Measurements from ENCODE around the gene TOMM6.
"Not testable (repeated sequence)": the region's sequence is repeated elsewhere in the genome, so short reads cannot be mapped to it uniquely, and the experiment has no call there.

The TOMM6 gene

DNA sequence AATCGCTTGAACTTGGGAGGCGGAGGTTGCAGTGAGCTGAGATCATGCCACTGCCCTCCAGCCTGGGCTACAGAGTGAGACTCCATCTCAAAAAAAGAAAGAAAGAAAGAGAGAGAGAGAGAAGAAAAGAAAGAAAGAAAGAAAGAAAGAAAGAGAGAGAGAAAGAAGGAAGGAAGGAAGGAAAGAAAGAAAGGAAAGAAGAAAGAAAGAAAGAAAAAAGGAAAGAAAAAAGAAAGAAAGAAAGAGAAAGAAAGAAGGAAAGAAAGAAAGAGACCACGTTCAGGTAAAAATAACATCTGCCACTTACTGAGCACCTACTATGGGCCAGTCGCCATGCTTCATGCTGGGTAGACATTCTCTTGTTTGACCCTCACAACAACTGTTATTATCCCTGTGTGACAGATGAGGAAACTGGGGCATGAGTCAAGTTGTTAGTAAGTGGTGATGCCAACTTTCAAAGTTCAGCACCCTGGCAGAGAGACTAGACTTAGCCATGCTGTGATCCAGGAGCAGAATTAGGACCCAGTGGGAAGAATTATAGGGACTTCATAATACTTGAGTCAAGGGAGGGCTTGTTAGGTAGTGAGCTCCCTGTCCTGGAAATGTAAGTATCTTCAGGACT is 21.3 kb upstream of the TOMM6 start:
- not testable (repeated sequence) for H3K4me3 ChIP-seq (ENCODE audit: low read depth, low read length); H3K9me3 ChIP-seq (ENCODE audit: control insufficient read depth, insufficient read depth, low read length); H3K36me3 ChIP-seq (ENCODE audit: control insufficient read depth, insufficient read depth, low read length); H3K27me3 ChIP-seq (ENCODE audit: control insufficient read depth, insufficient read depth, low read length); H3K9ac ChIP-seq (ENCODE audit: low read depth, low read length); H3K27ac ChIP-seq (ENCODE audit: low read depth, low read length); H3K4me1 ChIP-seq (ENCODE audit: control insufficient read depth, insufficient read depth, low read length)

DNA sequence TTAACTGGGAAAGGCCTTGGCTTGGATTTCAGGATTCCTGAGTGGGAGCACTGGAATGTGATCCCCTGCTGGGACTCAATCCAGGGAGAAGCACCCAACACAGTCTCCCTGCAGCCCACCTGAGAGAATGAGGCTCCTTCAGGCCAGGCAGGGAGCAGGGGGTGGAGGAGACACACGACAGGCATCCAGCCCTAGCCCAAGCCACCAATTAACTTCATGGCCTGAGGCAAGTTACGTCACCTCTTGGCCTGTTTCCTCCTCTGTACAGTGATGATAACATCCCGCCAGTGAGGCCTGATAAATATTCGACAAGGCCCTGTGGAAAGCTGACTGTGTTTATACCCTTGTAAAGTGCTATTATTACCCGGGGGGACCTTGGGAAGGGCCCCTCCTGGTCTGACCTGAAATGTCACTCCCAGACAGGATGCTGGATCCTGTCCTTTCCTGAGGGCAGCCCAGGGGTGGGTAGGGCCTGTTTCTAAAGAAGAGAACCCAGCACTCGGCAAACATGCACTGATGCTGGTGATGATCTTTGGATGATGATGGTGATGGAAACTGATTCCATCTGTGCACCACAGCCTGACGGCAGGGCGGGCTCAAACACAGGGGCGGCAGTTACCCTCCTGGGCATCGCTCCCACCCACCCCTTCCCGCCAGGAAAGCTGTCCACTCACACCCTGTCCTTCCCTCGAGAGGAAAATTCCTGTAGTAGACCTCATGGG is 20.2 kb upstream of the TOMM6 start:
- H3K27ac ChIP-seq (ENCODE audit: low read depth, low read length), result no peak overlapping the region
- H3K36me3 ChIP-seq (ENCODE audit: control insufficient read depth, insufficient read depth, low read length), result peaks cover 10% of the 10 kb centered on the region; the same call in 1 of the 2 replicates
- no peaks in the 10 kb centered on the region for H3K4me1 ChIP-seq (ENCODE audit: control insufficient read depth, insufficient read depth, low read length)
- no peak overlapping the region for H3K9ac ChIP-seq (ENCODE audit: low read depth, low read length)
- H3K9me3 ChIP-seq (ENCODE audit: control insufficient read depth, insufficient read depth, low read length), result no peaks in the 10 kb centered on the region
- no peaks in the 10 kb centered on the region for H3K27me3 ChIP-seq (ENCODE audit: control insufficient read depth, insufficient read depth, low read length)
- no peak overlapping the region for H3K4me3 ChIP-seq (ENCODE audit: low read depth, low read length)

DNA sequence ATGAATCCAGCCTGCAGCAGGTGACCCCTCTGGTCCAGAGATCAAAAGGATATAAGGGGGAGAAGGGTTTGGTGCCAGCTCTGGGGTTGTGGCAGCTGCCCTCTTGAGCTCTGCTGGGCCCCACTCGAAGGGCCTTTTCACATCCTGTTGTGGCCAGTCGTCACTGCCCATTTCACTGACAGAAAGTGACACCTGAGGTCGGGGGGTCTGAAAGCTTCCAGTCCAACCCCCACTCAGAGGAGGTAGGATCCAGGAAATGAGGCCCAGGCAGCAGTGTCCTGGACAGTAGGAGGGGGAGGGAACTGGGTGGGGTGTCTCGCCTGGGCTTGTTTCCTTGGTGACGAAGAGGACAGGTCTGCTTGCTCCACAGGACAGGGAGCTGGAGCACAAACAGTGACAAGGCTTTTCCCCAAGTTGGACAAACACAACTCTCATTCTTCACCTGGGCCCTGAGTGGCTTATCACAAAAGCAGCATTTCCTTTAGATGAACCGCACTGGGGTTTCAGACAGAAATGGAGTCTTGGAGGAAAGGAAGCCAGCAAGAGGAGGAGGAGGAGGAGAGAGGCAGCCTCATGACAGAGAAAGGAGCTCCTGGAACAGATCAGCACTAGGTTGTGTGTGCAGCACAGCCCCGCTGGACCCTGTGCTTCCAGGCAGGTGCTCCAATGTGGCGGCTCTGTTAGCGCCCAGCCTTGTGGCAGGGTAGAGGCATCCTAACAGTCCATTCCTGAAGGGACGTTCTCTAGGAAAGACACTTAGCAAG is 18.8 kb upstream of the TOMM6 start:
- peaks cover 16% of the 10 kb centered on the region; the same call in 1 of the 2 replicates for H3K36me3 ChIP-seq (ENCODE audit: control insufficient read depth, insufficient read depth, low read length)
- no peak overlapping the region for H3K9ac ChIP-seq (ENCODE audit: low read depth, low read length)
- H3K9me3 ChIP-seq (ENCODE audit: control insufficient read depth, insufficient read depth, low read length), result no peaks in the 10 kb centered on the region
- H3K4me1 ChIP-seq (ENCODE audit: control insufficient read depth, insufficient read depth, low read length), result no peaks in the 10 kb centered on the region
- H3K27me3 ChIP-seq (ENCODE audit: control insufficient read depth, insufficient read depth, low read length), result no peaks in the 10 kb centered on the region
- H3K4me3 ChIP-seq (ENCODE audit: low read depth, low read length), result no peak overlapping the region
- peak overlapping the region; percentile 40 for H3K27ac ChIP-seq (ENCODE audit: low read depth, low read length)

DNA sequence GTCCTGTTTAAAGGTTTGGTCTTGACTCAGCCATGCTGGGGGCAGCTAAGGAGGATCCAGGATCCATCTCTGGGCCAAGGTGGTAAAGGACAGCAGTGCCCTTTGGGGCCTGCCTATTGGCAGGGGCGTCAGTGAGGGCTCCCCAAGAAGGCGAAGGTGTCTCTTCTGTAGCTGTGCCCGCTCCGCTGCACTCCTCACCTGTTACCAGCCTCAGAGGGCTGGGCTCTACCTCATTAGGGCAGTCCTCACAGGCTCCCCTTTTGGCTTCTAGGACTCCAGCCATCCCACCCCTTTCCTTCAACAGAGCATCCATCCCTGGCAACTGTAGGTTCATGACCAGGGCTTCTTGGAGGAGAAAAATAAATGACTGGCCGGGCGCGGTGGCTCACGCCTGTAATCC is 18.1 kb upstream of the TOMM6 start:
- H3K36me3 ChIP-seq (ENCODE audit: control insufficient read depth, insufficient read depth, low read length), result peaks cover 19% of the 10 kb centered on the region
- H3K9ac ChIP-seq (ENCODE audit: low read depth, low read length), result no peak overlapping the region
- peak overlapping the region; percentile 40 for H3K27ac ChIP-seq (ENCODE audit: low read depth, low read length)
- H3K27me3 ChIP-seq (ENCODE audit: control insufficient read depth, insufficient read depth, low read length), result no peaks in the 10 kb centered on the region
- no peaks in the 10 kb centered on the region for H3K9me3 ChIP-seq (ENCODE audit: control insufficient read depth, insufficient read depth, low read length)
- no peaks in the 10 kb centered on the region for H3K4me1 ChIP-seq (ENCODE audit: control insufficient read depth, insufficient read depth, low read length)
- H3K4me3 ChIP-seq (ENCODE audit: low read depth, low read length), result no peak overlapping the region

DNA sequence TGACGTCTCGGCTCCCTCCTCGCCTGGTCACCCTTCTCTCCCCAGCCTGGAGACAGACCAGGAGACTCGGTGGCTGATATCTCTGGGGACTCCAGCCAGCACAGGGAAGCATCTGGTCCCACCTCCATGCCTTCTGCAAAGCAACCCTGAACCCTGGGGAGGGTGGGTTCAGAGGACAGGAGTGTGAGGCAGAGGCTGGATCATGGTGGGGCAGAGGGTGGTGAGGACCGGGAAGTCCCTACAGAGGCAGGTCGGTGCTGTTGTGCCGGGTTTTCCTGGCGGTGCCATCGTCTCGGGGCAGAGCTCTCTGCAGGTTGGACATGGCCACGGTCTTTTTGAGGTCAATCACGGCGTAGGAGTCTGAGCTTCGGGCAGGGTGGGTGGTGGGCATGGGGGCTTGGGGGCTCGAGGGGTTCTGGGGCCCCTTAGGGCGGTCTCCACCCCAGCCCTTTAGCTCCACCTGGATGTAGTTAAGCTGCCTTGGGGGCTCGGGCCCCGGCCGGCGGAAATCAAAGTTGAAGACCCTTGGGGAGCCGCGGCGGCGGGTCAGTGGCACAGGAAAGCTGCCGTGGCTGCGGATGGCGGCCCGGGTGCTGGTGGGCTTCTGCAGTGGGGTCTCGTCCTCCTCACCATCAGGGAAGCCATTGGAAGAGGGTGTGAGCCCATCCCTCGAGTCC is 17.0 kb upstream of the TOMM6 start:
- Histone ChIP-seq H3K9ac (ENCODE audit: low read depth, low read length) (no peak overlapping the region), H3K36me3 (ENCODE audit: control insufficient read depth, insufficient read depth, low read length) (peaks cover 30% of the 10 kb centered on the region), H3K9me3 (ENCODE audit: control insufficient read depth, insufficient read depth, low read length) (no peaks in the 10 kb centered on the region), H3K27ac (ENCODE audit: low read depth, low read length) (no peak overlapping the region), H3K4me3 (ENCODE audit: low read depth, low read length) (no peak overlapping the region), H3K4me1 (ENCODE audit: control insufficient read depth, insufficient read depth, low read length) (no peaks in the 10 kb centered on the region), H3K27me3 (ENCODE audit: control insufficient read depth, insufficient read depth, low read length) (no peaks in the 10 kb centered on the region)

DNA sequence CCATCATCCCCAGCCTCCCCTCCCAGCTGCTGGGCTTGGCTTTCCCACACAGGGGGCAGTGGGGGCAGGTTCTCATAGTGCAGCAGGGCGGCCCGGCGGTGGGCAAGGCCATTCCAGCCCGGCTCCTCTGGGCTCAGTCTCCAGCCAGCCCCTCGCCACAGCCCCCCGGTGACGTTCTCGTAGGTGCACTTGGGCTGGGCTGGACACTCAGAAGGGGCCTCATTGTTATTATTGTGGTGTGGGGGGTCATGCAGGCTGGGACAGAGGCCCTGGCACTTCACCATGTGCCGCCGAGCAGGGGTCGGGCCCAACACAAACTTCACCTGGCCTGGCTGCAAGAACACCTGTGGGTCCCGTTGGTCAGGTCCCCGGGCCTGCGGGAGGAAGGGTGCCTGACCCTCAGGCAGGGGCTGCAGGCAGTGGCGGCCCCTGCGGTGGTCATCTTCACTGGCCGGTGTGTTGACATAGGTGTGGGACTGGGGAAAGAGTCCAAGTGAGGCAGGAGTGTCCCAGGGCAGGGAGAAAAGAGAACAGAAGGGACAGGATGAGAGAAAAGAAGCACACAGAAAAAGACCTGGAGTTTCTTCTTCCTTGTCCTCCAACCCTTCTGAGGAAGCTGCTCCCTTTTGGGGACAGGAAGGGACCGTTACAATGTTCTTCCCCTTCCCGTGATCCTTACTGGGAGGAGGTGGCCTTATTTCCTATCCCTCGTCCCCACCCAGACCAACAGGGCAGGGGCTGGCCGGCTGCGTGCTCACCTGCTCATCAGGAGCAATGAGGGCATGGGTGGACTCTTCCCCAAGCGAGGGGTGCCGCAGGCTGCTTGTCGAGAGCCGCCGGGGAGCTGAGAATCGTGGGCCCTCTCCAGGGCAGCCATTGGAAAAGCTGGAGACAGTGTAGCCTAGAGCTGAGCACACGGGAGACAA is 16.2 kb upstream of the TOMM6 start:
- no peaks in the 10 kb centered on the region for H3K9me3 ChIP-seq (ENCODE audit: control insufficient read depth, insufficient read depth, low read length)
- no peak overlapping the region for H3K4me3 ChIP-seq (ENCODE audit: low read depth, low read length)
- H3K4me1 ChIP-seq (ENCODE audit: control insufficient read depth, insufficient read depth, low read length), result no peaks in the 10 kb centered on the region
- H3K27ac ChIP-seq (ENCODE audit: low read depth, low read length), result no peak overlapping the region
- no peak overlapping the region for H3K9ac ChIP-seq (ENCODE audit: low read depth, low read length)
- peaks cover 30% of the 10 kb centered on the region for H3K36me3 ChIP-seq (ENCODE audit: control insufficient read depth, insufficient read depth, low read length)
- H3K27me3 ChIP-seq (ENCODE audit: control insufficient read depth, insufficient read depth, low read length), result no peaks in the 10 kb centered on the region

DNA sequence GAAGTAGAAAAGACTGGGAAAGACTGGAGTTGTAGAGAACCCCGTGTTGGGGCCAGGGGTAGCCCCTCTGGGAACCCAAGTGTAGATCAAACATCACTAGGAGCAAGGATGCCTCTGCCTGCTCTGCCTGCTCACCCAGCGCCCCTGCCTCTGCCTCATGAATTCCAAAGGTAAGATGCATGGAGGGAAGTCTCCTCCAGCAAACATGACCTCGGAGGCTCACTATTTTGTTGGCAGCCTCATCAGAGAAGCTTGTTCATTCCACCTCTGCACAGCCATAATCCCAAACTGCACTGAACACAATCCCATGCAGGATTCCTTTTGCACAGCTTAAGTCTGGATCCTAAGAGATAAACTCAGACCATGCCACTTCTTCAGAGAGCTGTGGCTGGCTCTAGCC is 12.7 kb upstream of the TOMM6 start:
- H3K9me3 ChIP-seq (ENCODE audit: control insufficient read depth, insufficient read depth, low read length), result no peaks in the 10 kb centered on the region
- H3K27ac ChIP-seq (ENCODE audit: low read depth, low read length), result no peak overlapping the region
- peaks cover 35% of the 10 kb centered on the region for H3K36me3 ChIP-seq (ENCODE audit: control insufficient read depth, insufficient read depth, low read length)
- no peaks in the 10 kb centered on the region; the same call in 1 of the 2 replicates for H3K27me3 ChIP-seq (ENCODE audit: control insufficient read depth, insufficient read depth, low read length)
- H3K4me3 ChIP-seq (ENCODE audit: low read depth, low read length), result no peak overlapping the region
- H3K4me1 ChIP-seq (ENCODE audit: control insufficient read depth, insufficient read depth, low read length), result 0 out of 2 replicates have a peak, but pooled peaks cover 3% of the 10 kb centered on the region
- no peak overlapping the region for H3K9ac ChIP-seq (ENCODE audit: low read depth, low read length)

DNA sequence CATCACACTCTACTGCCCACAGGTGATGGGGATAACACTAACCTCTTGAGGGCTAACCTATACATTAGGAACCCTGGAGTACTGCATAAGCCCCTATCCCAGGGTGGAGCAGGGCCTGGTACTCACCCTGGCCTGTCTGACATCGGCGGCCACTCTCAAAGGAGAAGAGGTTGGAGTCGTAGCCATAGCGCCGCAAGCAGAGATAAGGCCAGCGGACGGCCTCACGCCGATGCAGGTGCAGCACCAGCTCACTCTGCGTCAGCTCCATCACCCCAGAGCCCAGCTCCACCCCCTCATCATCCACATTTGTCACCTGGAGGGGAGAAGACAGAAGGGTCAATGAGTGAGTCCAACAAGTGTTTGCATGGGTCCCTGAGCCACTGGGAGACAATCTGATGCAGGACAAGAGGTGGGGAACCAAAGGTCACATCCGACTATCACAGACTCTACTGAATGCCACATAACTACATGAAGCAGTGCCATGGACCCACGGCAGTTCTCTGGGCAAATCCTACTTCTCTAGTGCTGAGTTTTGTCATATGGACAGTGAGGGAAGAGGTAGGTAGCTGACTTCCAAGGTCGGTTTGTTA is 12.1 kb upstream of the TOMM6 start:
- Histone ChIP-seq H3K9me3 (ENCODE audit: control insufficient read depth, insufficient read depth, low read length) (no peaks in the 10 kb centered on the region), H3K36me3 (ENCODE audit: control insufficient read depth, insufficient read depth, low read length) (peaks cover 32% of the 10 kb centered on the region), H3K4me3 (ENCODE audit: low read depth, low read length) (no peak overlapping the region), H3K9ac (ENCODE audit: low read depth, low read length) (no peak overlapping the region), H3K27me3 (ENCODE audit: control insufficient read depth, insufficient read depth, low read length) (no peaks in the 10 kb centered on the region; the same call in 1 of the 2 replicates), H3K4me1 (ENCODE audit: control insufficient read depth, insufficient read depth, low read length) (0 out of 2 replicates have a peak, but pooled peaks cover 3% of the 10 kb centered on the region), H3K27ac (ENCODE audit: low read depth, low read length) (no peak overlapping the region)

DNA sequence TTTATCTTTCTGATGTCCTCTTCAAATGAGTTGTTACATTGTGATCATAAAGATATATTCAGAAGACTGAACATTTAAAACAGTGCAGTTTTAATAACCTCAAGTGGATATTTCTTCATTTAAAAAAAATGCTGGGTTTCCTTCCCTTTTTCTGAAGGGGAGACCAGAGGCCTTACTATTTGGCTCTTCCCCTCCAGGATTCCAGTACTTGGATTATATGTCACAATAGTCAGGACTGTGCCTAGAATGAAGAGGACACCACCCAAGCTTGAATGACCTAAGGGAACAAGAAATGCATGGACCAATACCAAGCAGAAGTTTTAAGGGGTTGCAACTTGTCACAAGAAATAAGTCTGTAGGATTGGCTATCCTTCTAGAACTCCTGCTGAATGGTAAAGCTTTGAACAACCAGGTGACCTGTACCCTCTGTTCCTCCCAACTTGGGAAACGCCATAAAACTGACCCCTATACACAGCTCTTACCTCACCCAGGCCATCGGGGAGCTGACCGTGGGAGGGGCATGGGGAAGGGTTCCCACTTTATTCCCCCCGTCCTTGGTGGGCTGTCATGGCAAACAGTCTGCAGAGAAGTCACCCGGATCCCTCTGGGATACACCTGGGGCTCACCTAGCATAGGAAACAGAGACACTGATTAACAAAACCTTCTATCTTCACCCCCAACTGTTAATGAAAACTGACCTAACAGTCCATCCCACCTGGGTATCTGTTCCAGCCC is 9.8 kb upstream of the TOMM6 start:
- Histone ChIP-seq H3K27ac (ENCODE audit: low read depth, low read length) (no peak overlapping the region), H3K9me3 (ENCODE audit: control insufficient read depth, insufficient read depth, low read length) (no peaks in the 10 kb centered on the region), H3K4me3 (ENCODE audit: low read depth, low read length) (no peak overlapping the region), H3K4me1 (ENCODE audit: control insufficient read depth, insufficient read depth, low read length) (0 out of 2 replicates have a peak, but pooled peaks cover 9% of the 10 kb centered on the region), H3K9ac (ENCODE audit: low read depth, low read length) (no peak overlapping the region), H3K36me3 (ENCODE audit: control insufficient read depth, insufficient read depth, low read length) (peaks cover 21% of the 10 kb centered on the region), H3K27me3 (ENCODE audit: control insufficient read depth, insufficient read depth, low read length) (peaks cover 15% of the 10 kb centered on the region)

Measured in HUES48 (cell line).